Gastroesophageal sphincter (tissue), 3 donors: ENCODE results near the gene FN3K.

ENCODE experiments used
- POLR2A ChIP-seq, 2 donors: fragments of 450-650 bp; IDR thresholded peaks; one replicate each; pipeline ENCODE4 v1.6.1; 2017; ENCODE audit warnings: antibody characterized with exemption in 2 of 2, mild to moderate bottlenecking in 2 of 2, moderate library complexity in 1 of 2
- TF ChIP-seq, protein P1 (sequence below), 4 experiments: fragments of 200-600 bp in 2 of 4; fragments of 450-650 bp in 2 of 4; sonication (generic) in 1 of 4; IDR thresholded peaks; one replicate each; pipeline ENCODE4 v1.5.1; 2017 to 2019; ENCODE audit warnings: antibody characterized with exemption in 4 of 4, mild to moderate bottlenecking in 2 of 4, moderate library complexity in 2 of 4

DNA sequence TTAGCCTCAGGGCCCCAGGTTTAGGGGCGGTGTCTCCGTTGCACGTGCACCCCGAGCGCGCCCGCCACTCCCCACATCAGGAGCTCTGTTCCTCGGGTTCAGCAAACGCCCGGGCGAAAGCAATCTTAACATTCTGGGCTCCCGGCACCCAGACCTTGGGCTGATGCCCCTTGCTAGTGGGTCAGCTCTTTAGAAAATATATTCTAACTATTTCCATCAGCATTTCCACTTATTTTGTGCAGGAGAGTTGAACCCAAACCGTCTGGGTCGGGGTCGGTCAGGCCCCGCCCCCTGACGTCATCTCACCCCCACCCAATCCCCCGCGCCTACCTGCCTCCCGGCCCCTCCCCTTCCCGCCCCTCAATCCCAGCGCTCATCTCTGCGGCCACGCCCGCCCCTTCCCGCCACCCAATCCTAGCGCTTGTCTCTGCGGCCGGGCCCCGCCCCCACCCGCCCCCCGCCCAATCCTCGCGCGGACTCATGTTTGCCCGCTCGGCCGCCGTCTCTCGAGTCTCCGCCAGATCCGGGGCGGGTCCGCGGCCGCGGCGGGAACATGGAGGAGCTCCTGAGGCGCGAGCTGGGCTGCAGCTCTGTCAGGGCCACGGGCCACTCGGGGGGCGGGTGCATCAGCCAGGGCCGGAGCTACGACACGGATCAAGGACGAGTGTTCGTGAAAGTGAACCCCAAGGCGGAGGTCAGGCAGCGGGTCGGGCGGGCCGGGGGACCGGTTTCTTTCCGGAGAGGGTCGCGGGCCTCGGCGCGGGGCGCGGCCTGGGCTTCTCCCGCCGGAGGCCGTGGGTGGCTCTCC, 19.0 kb upstream of the FN3K start, which contains the start of gene FN3KRP:
- TF ChIP-seq, protein P1, sequence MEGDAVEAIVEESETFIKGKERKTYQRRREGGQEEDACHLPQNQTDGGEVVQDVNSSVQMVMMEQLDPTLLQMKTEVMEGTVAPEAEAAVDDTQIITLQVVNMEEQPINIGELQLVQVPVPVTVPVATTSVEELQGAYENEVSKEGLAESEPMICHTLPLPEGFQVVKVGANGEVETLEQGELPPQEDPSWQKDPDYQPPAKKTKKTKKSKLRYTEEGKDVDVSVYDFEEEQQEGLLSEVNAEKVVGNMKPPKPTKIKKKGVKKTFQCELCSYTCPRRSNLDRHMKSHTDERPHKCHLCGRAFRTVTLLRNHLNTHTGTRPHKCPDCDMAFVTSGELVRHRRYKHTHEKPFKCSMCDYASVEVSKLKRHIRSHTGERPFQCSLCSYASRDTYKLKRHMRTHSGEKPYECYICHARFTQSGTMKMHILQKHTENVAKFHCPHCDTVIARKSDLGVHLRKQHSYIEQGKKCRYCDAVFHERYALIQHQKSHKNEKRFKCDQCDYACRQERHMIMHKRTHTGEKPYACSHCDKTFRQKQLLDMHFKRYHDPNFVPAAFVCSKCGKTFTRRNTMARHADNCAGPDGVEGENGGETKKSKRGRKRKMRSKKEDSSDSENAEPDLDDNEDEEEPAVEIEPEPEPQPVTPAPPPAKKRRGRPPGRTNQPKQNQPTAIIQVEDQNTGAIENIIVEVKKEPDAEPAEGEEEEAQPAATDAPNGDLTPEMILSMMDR (IDR thresholded peaks at IDR 0.05): no peak
- TF ChIP-seq POLR2A (IDR thresholded peaks at IDR 0.05): peak in 1 of 2 donors; percentile 38
